CD8-positive, alpha-beta memory T cell (primary cell): ENCODE results near the gene FIG4. TPM values are rescaled to one million over a fixed set of nuclear protein-coding genes. Genes with fewer than 3 reads are reported as not detected.
A peak's percentile ranks its signal among the peaks of the same experiment; 100 is the strongest.

Experiments
- CTCF ChIA-PET: fragments of 350-600 bp; sonication (Branson Sonifier 250); formaldehyde crosslinking; loops from one replicate; lab custom pipeline; 2021; ENCODE audit warnings: antibody characterized with exemption; lab: Charles Lee
- POLR2A ChIA-PET: fragments of 350-600 bp; sonication (Branson Sonifier 250); formaldehyde crosslinking; loops from one replicate; lab custom pipeline; 2021; ENCODE audit warnings: antibody characterized with exemption; lab: Charles Lee
- DNase-seq, 5 donors: peaks; one replicate each; pipeline versions ENCODE4 v3.0.0 to v3.0.0-alpha.2; 2020 to 2022; ENCODE audit warnings: mixed read lengths in 1 of 5
- H3K27ac ChIP-seq: one replicate; pipeline ENCODE4 v1.7.0; 2013; ENCODE audit warnings: low read depth, mild to moderate bottlenecking, low read length, moderate library complexity
- H3K27me3 ChIP-seq: 2 replicates; pipeline ENCODE4 v1.7.0; 2013; ENCODE audit warnings: low read length, mild to moderate bottlenecking; ENCODE audit not compliant: insufficient read depth, poor library complexity, severe bottlenecking
- H3K36me3 ChIP-seq: 2 replicates; pipeline ENCODE4 v1.7.0; 2013; ENCODE audit warnings: mild to moderate bottlenecking, low read length, moderate library complexity; ENCODE audit not compliant: insufficient read depth
- H3K4me1 ChIP-seq: 2 replicates; pipeline ENCODE4 v1.7.0; 2013; ENCODE audit warnings: mild to moderate bottlenecking, low read length, moderate library complexity; ENCODE audit not compliant: insufficient read depth
- H3K4me3 ChIP-seq: 2 replicates; pipeline ENCODE4 v1.7.0; 2013; ENCODE audit warnings: mild to moderate bottlenecking, low read length
- H3K9me3 ChIP-seq: 2 replicates; pipeline ENCODE4 v1.7.0; 2013; ENCODE audit warnings: mild to moderate bottlenecking, low read length
- H3K27ac Mint-ChIP-seq, 8 donors: one replicate each; pipeline ENCODE4 v1.8.0; 2020 to 2021; ENCODE audit warnings: mixed read lengths in 8 of 8, mild to moderate bottlenecking in 6 of 8, inconsistent platforms in 3 of 8, moderate library complexity in 3 of 8
- H3K27me3 Mint-ChIP-seq, 2 donors: one replicate each; pipeline ENCODE4 v1.8.0; 2020 to 2021; ENCODE audit warnings: mixed read lengths in 2 of 2, mild to moderate bottlenecking in 1 of 2, moderate library complexity in 1 of 2
- H3K36me3 Mint-ChIP-seq, 3 donors: one replicate each; pipeline ENCODE4 v1.8.0; 2020 to 2021; ENCODE audit warnings: mixed read lengths in 3 of 3, inconsistent platforms in 1 of 3, mild to moderate bottlenecking in 1 of 3
- H3K4me1 Mint-ChIP-seq, 3 donors: one replicate each; pipeline ENCODE4 v1.8.0; 2020 to 2021; ENCODE audit warnings: mixed read lengths in 3 of 3, inconsistent platforms in 1 of 3, mild to moderate bottlenecking in 1 of 3
- H3K4me3 Mint-ChIP-seq, 7 donors: one replicate each; pipeline ENCODE4 v1.8.0; 2020 to 2021; ENCODE audit warnings: mixed read lengths in 7 of 7, mild to moderate bottlenecking in 6 of 7, moderate library complexity in 4 of 7, inconsistent platforms in 2 of 7
- H3K9me3 Mint-ChIP-seq, 5 donors: one replicate each; pipeline ENCODE4 v1.8.0; 2020 to 2022; ENCODE audit warnings: mixed read lengths in 5 of 5, mild to moderate bottlenecking in 3 of 5, moderate library complexity in 2 of 5, inconsistent platforms in 1 of 5
- polyA plus RNA-seq: library from polyadenylated mRNA; unstranded; fragments of 300-500 nt; fragmentation: Illumina TruSeq; gene quantifications from one replicate; pipeline ENCODE4 v1.2.3, GENCODE V29; 2021
- total RNA-seq, 2 experiments: library from RNA; stranded (reverse); gene quantifications; one replicate each; pipeline ENCODE4 v1.2.3, GENCODE V29; 2021

Gene FIG4
- total and polyA plus RNA-seq, 3 experiments from 2014 or later: 11.2 to 16.4 (median 13.2) TPM

- Mint-ChIP-seq H3K4me3 (peak overlapping the region; percentile 91 to 97 (median 93)), H3K27me3 (no peaks in the 10 kb centered on the region), H3K36me3 (peaks cover 0 to 13% (median 2%) of the 10 kb centered on the region in 3 donors), H3K27ac (peak overlapping the region; percentile 72 to 98 (median 96)), H3K4me1 (peaks cover 21 to 46% (median 35%) of the 10 kb centered on the region in 3 donors), H3K9me3 (no peaks in the 10 kb centered on the region)
- Histone ChIP-seq H3K27me3 (no peaks in the 10 kb centered on the region), H3K4me3 (peak overlapping the region; percentile 97), H3K4me1 (peaks cover 11% of the 10 kb centered on the region), H3K27ac (peak overlapping the region; percentile 81), H3K9me3 (no peaks in the 10 kb centered on the region), H3K36me3 (no peaks in the 10 kb centered on the region)
- POLR2A ChIA-PET: interaction anchor here (1.3 to 2.4 kb wide), 2 partner anchors 308 to 349 kb away, joined by 10 to 13 read pairs; partner anchors contain the start of gene CD164
- CTCF ChIA-PET: interaction anchor here (0.9 to 1.6 kb wide), 2 partner anchors 208 to 233 kb away, joined by 3 to 4 read pairs; no protein-coding TSS in a partner anchor
- DNase-seq: peak; percentile 44 to 74 (median 57)
Measured at GRCh38 chr6:109690373-109690736, 741 bp upstream of the FIG4 start.

DNA sequence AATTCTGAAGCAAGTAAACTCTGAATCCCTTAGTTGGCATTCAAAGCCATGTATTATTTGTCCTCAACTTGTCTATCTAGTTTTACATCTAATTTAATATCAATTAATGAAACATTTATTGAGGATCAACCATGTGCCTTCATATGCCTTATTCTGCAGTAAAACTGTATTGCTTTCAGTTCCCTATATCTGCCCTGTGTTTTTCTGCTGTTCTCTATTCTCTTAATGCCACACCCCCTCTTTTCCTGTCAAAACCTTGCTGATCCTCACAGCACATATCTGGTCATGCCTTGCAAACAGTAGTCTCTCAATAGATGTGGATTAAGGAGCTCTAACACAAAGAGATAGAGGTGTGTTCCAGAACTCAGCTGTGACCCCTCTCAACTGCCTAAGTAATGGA lies 2.0 kb downstream of the FIG4 start:
- H3K4me3 Mint-ChIP-seq: peak overlapping the region in 2 of 7 donors; percentile 40 to 56
- H3K27me3 Mint-ChIP-seq: no peaks in the 10 kb centered on the region
- ChIA-PET CTCF (interaction anchor here (1.0 to 1.9 kb wide), 3 partner anchors 12 to 347 kb away, joined by 4 to 7 read pairs (median 4); partner anchors contain the start of gene CD164), POLR2A (interaction anchor here (0.7 kb wide), 1 partner anchor 237 kb away, joined by 6 read pairs; no protein-coding TSS in a partner anchor)
- H3K36me3 ChIP-seq: no peaks in the 10 kb centered on the region
- H3K9me3 Mint-ChIP-seq: peaks cover 0 to 8% (median 0%) of the 10 kb centered on the region in 5 donors
- peaks cover 5 to 18% (median 7%) of the 10 kb centered on the region in 3 donors for H3K36me3 Mint-ChIP-seq
- H3K9me3 ChIP-seq: no peaks in the 10 kb centered on the region
- no peak overlapping the region for H3K27ac Mint-ChIP-seq
- H3K27me3 ChIP-seq: no peaks in the 10 kb centered on the region
- DNase-seq: no peak
- no peak overlapping the region for H3K27ac ChIP-seq
- H3K4me1 Mint-ChIP-seq: peaks cover 21 to 41% (median 35%) of the 10 kb centered on the region in 3 donors
- H3K4me1 ChIP-seq: peaks cover 11% of the 10 kb centered on the region
- no peak overlapping the region for H3K4me3 ChIP-seq

- DNase-seq: no peak
- Histone ChIP-seq H3K4me1 (peaks cover 11% of the 10 kb centered on the region), H3K27me3 (no peaks in the 10 kb centered on the region), H3K9me3 (no peaks in the 10 kb centered on the region), H3K4me3 (no peak overlapping the region), H3K36me3 (no peaks in the 10 kb centered on the region), H3K27ac (no peak overlapping the region)
- Mint-ChIP-seq H3K27ac (no peak overlapping the region), H3K4me3 (peak overlapping the region in 1 of 7 donors; percentile 67), H3K27me3 (no peaks in the 10 kb centered on the region), H3K4me1 (peaks cover 16 to 31% (median 25%) of the 10 kb centered on the region in 3 donors), H3K36me3 (peaks cover 5 to 18% (median 8%) of the 10 kb centered on the region in 3 donors), H3K9me3 (peaks cover 0 to 8% (median 0%) of the 10 kb centered on the region in 5 donors)
- ChIA-PET POLR2A (no interaction called here), CTCF (interaction anchor here (0.9 kb wide), 1 partner anchor 16 kb away, joined by 3 read pairs; no protein-coding TSS in a partner anchor)
Measured at GRCh38 chr6:109695468-109695867, 4.4 kb downstream of the FIG4 start.

- H3K36me3 ChIP-seq: no peaks in the 10 kb centered on the region
- no peak overlapping the region for H3K27ac ChIP-seq
- no peaks in the 10 kb centered on the region for H3K27me3 ChIP-seq
- Mint-ChIP-seq H3K27me3 (no peaks in the 10 kb centered on the region), H3K4me1 (peaks cover 13 to 32% (median 23%) of the 10 kb centered on the region in 3 donors), H3K27ac (no peak overlapping the region), H3K9me3 (peaks cover 0 to 8% (median 0%) of the 10 kb centered on the region in 5 donors), H3K36me3 (peaks cover 5 to 11% (median 8%) of the 10 kb centered on the region in 3 donors), H3K4me3 (peak overlapping the region in 1 of 7 donors; percentile 67)
- H3K9me3 ChIP-seq: no peaks in the 10 kb centered on the region
- ChIA-PET CTCF (interaction anchor here (1.6 kb wide), 1 partner anchor 343 kb away, joined by 4 read pairs; no protein-coding TSS in a partner anchor), POLR2A (no interaction called here)
- no peak for DNase-seq
- H3K4me1 ChIP-seq: peaks cover 11% of the 10 kb centered on the region
- no peak overlapping the region for H3K4me3 ChIP-seq
Measured at GRCh38 chr6:109696355-109696754, 5.3 kb downstream of the FIG4 start.

GRCh38 chr6:109701221-109701620 lies 10.1 kb downstream of the FIG4 start:
- Mint-ChIP-seq H3K4me3 (no peak overlapping the region), H3K9me3 (peaks cover 0 to 2% (median 0%) of the 10 kb centered on the region in 5 donors), H3K36me3 (peaks cover under 1 to 6% (median 3%) of the 10 kb centered on the region in 3 donors), H3K4me1 (peaks cover 12 to 18% (median 16%) of the 10 kb centered on the region in 3 donors), H3K27ac (no peak overlapping the region), H3K27me3 (no peaks in the 10 kb centered on the region)
- DNase-seq: no peak
- POLR2A ChIA-PET: interaction anchor here (1.0 kb wide), 1 partner anchor 10 kb away, joined by 3 read pairs; the partner anchor contains the start of genes AK9 and FIG4
- CTCF ChIA-PET: interaction anchor here (0.5 to 6.8 kb wide), 4 partner anchors 10 to 1488 kb away, joined by 3 to 76 read pairs (median 8); partner anchors contain the start of gene FIG4
- Histone ChIP-seq H3K4me3 (no peak overlapping the region), H3K36me3 (no peaks in the 10 kb centered on the region), H3K27me3 (no peaks in the 10 kb centered on the region), H3K27ac (no peak overlapping the region), H3K9me3 (no peaks in the 10 kb centered on the region), H3K4me1 (no peaks in the 10 kb centered on the region)

DNA sequence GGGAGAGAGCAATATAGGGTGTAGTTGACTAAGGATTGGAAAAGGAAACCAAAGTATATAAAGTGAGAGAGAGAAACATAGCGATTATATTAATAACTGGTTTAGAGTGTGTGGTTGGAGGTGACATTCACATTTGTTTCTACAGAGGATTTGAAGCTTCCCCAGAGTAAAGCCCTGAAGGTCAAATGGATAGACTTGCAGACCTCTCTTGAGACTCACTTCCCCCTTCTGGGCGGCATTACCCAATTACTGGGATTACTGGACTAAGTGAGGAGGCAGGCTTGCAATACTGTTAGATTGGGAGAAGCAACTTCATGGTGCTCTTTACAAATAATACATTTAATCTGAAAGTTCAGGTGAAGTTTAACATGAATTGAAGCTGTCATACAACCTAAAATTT lies 10.7 kb downstream of the FIG4 start:
- Histone ChIP-seq H3K4me3 (no peak overlapping the region), H3K27ac (no peak overlapping the region), H3K27me3 (no peaks in the 10 kb centered on the region), H3K4me1 (no peaks in the 10 kb centered on the region), H3K9me3 (no peaks in the 10 kb centered on the region), H3K36me3 (no peaks in the 10 kb centered on the region)
- ChIA-PET CTCF (interaction anchor here (3.4 to 6.8 kb wide), 2 partner anchors 14 to 337 kb away, joined by 12 to 76 read pairs; no protein-coding TSS in a partner anchor), POLR2A (interaction anchor here (1.0 kb wide), 1 partner anchor 10 kb away, joined by 3 read pairs; the partner anchor contains the start of genes AK9 and FIG4)
- Mint-ChIP-seq H3K4me3 (no peak overlapping the region), H3K9me3 (no peaks in the 10 kb centered on the region), H3K27me3 (no peaks in the 10 kb centered on the region), H3K36me3 (peaks cover 0 to 3% (median 3%) of the 10 kb centered on the region in 3 donors), H3K4me1 (peaks cover 17 to 24% (median 21%) of the 10 kb centered on the region in 3 donors), H3K27ac (peak overlapping the region in 2 of 8 donors; percentile 15 to 21)
- DNase-seq: no peak

- ChIA-PET POLR2A (no interaction called here), CTCF (interaction anchor here (3.4 to 6.8 kb wide), 2 partner anchors 15 to 336 kb away, joined by 12 to 76 read pairs; no protein-coding TSS in a partner anchor)
- Histone ChIP-seq H3K4me1 (no peaks in the 10 kb centered on the region), H3K36me3 (no peaks in the 10 kb centered on the region), H3K9me3 (no peaks in the 10 kb centered on the region), H3K27ac (no peak overlapping the region), H3K4me3 (no peak overlapping the region), H3K27me3 (no peaks in the 10 kb centered on the region)
- Mint-ChIP-seq H3K4me3 (no peak overlapping the region), H3K27ac (peak overlapping the region in 2 of 8 donors; percentile 15 to 43), H3K36me3 (peaks cover 0 to 3% (median 3%) of the 10 kb centered on the region in 3 donors), H3K9me3 (no peaks in the 10 kb centered on the region), H3K27me3 (no peaks in the 10 kb centered on the region), H3K4me1 (peaks cover 20 to 27% (median 24%) of the 10 kb centered on the region in 3 donors)
- DNase-seq: no peak
Measured at GRCh38 chr6:109702791-109703190, 11.7 kb downstream of the FIG4 start.

DNA sequence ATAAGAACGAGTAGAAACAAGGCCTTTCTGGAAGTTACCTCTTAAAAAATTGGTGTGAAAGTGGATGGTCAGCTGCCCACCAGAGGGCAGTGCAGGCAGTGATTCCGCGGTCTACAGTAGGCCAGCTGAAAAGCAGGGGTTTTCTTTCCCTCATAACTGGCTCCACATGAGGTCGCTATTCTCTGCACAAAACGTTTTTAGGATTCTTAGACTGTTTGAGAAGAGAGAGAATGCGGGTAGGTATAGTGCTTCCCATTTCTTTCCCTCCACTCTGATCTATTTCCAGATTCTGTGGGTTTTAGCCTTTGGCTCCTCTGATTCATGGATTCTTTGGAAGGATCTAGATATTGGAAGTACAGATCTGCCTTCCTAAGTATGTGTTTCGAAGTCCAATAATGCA lies 14.2 kb downstream of the FIG4 start:
- Mint-ChIP-seq H3K4me3 (no peak overlapping the region), H3K9me3 (no peaks in the 10 kb centered on the region), H3K27me3 (no peaks in the 10 kb centered on the region), H3K27ac (peak overlapping the region in 2 of 8 donors; percentile 12 to 37), H3K4me1 (peaks cover 24 to 32% (median 24%) of the 10 kb centered on the region in 3 donors), H3K36me3 (peaks cover 5 to 14% (median 6%) of the 10 kb centered on the region in 3 donors)
- H3K9me3 ChIP-seq: no peaks in the 10 kb centered on the region
- H3K27me3 ChIP-seq: no peaks in the 10 kb centered on the region
- no peak overlapping the region for H3K4me3 ChIP-seq
- H3K36me3 ChIP-seq: no peaks in the 10 kb centered on the region
- CTCF ChIA-PET: interaction anchor here (0.9 to 6.8 kb wide), 6 partner anchors 9 to 687 kb away, joined by 6 to 76 read pairs (median 10); partner anchors contain the start of genes AK9 and FIG4
- POLR2A ChIA-PET: no interaction called here
- H3K27ac ChIP-seq: no peak overlapping the region
- DNase-seq: peak; percentile 38 to 79 (median 66)
- no peaks in the 10 kb centered on the region for H3K4me1 ChIP-seq
